ENCODE results near the gene FAM228A. TPM values are rescaled to one million over a fixed set of nuclear protein-coding genes. Genes with fewer than 3 reads are reported as not detected.

FAM228A gene
- total RNA-seq, 2 experiments from 2014 or later: not detected

DNA sequence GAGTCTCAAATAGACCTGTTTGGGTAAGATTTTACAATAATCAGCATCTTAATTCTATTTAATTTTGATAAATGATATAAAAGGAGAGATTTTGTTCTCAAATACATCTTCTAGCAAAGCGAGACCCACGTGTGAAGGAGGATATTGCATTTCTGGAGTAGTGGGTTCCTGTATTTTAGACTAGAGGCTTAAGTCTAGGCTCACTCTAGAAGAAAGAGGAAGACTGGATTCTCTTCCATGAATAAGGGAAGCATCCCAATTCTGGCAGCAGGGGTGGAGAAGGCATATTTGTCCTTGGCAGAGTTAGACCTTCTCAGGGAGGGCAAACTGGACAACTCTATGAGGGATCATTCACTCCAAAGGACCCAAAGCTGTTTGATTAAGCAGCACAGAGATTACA, 11.3 kb upstream of the FAM228A start:
- ChIA-PET CTCF (interaction anchor here (0.7 to 6.7 kb wide), 9 partner anchors 9 to 343 kb away, joined by 3 to 33 read pairs (median 3); partner anchors contain the start of genes ATAD2B and TP53I3), POLR2A (interaction anchor here (0.6 to 1.4 kb wide), 2 partner anchors 339 to 595 kb away, joined by 3 read pairs; no protein-coding TSS in a partner anchor)
- DNase-seq: no peak
- no peak for ATAC-seq
- Mint-ChIP-seq H3K36me3 (ENCODE audit: low read depth) (no peaks in the 10 kb centered on the region), H3K27ac (no peak overlapping the region), H3K9me3 (ENCODE audit: insufficient read depth) (no peaks in the 10 kb centered on the region), H3K4me1 (ENCODE audit: low read depth) (no peaks in the 10 kb centered on the region), H3K27me3 (ENCODE audit: low read depth) (peaks cover 5% of the 10 kb centered on the region), H3K4me3 (no peak overlapping the region)

DNA sequence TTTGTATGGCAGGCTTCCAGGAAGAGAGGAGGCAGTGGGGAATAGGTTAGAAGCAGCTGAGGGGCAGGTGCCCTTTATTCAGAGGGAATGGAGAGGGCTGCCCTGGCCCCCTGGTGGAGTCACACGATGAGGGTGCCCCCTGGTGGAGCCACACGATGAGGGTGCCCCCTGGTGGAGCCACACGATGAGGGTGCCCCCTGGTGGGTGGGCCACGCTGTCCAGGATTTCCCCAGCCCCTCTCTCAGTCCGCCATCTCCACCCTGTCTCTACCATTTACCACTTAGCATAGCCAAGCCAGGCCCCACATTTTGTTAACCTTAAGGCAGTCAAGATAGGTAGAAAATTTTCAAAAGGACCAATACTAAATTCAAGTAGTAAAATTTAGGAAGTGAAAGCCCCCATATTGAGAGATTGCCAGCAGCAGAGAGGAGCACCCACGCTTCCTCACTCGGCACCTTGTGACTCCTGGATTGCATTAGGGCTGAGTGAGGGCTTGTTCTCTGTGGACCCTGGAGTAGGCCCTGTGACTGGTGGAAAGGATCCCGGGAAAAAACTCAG, 10.4 kb upstream of the FAM228A start:
- no peaks in the 10 kb centered on the region for H3K36me3 Mint-ChIP-seq (ENCODE audit: low read depth)
- DNase-seq: peak; percentile 63
- peaks cover 5% of the 10 kb centered on the region for H3K27me3 Mint-ChIP-seq (ENCODE audit: low read depth)
- POLR2A ChIA-PET: interaction anchor here (0.6 to 1.4 kb wide), 2 partner anchors 340 to 596 kb away, joined by 3 read pairs; no protein-coding TSS in a partner anchor
- no peaks in the 10 kb centered on the region for H3K9me3 Mint-ChIP-seq (ENCODE audit: insufficient read depth)
- peak; percentile 88 for ATAC-seq
- CTCF ChIA-PET: interaction anchor here (0.8 to 6.7 kb wide), 8 partner anchors 9 to 343 kb away, joined by 3 to 33 read pairs (median 4); partner anchors contain the start of genes ATAD2B and TP53I3
- no peak overlapping the region for H3K27ac Mint-ChIP-seq
- H3K4me1 Mint-ChIP-seq (ENCODE audit: low read depth): no peaks in the 10 kb centered on the region
- no peak overlapping the region for H3K4me3 Mint-ChIP-seq

GRCh38 chr2:24169023-24169422, 5.8 kb upstream of the FAM228A start:
- ATAC-seq: no peak

DNA sequence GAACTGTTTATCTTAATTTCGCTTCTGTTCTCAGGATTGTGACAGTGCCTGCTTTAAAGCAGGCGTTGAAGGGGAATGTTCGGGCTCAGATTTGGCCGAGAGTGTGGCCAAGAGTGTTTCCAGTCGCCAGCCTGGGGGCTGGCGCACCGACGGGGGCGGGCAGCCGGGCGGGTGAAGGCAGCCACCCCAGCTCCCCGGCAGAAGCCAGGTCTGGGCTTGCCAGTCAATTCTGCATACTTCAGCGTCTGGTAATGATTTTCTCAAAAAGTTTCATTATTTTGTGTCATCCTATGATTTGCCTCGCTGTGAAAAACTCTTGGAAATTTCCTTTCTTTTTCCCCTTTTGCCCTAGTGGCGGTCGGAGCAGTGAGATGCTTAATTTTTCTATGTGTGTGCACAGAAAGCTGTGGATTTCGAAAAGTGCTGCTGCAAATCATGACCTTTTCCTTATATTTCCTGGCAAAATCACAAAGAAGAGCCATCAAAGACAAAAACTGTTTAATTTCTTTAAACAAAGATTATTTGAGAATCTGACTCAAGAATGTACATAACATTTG, 856 bp downstream of the FAM228A start:
- DNase-seq (no peak), ATAC-seq (no peak)
- Mint-ChIP-seq H3K9me3 (ENCODE audit: insufficient read depth) (no peaks in the 10 kb centered on the region), H3K27ac (no peak overlapping the region), H3K4me3 (no peak overlapping the region), H3K36me3 (ENCODE audit: low read depth) (no peaks in the 10 kb centered on the region), H3K27me3 (ENCODE audit: low read depth) (peaks cover 16% of the 10 kb centered on the region), H3K4me1 (ENCODE audit: low read depth) (peaks cover 12% of the 10 kb centered on the region)
- ChIA-PET POLR2A (no interaction called here), CTCF (interaction anchor here (0.7 kb wide), 1 partner anchor 234 kb away, joined by 3 read pairs; no protein-coding TSS in a partner anchor)

More at GRCh38 chr2:24169023-24169422, 5.8 kb upstream of the FAM228A start:
- H3K27me3 Mint-ChIP-seq (ENCODE audit: low read depth): peaks cover 11% of the 10 kb centered on the region
- ChIA-PET POLR2A (no interaction called here), CTCF (no interaction called here)
- no peaks in the 10 kb centered on the region for H3K36me3 Mint-ChIP-seq (ENCODE audit: low read depth)
- H3K4me1 Mint-ChIP-seq (ENCODE audit: low read depth): no peaks in the 10 kb centered on the region
- DNase-seq: no peak
- no peak overlapping the region for H3K27ac Mint-ChIP-seq
- H3K4me3 Mint-ChIP-seq: no peak overlapping the region
- no peaks in the 10 kb centered on the region for H3K9me3 Mint-ChIP-seq (ENCODE audit: insufficient read depth)

DNA sequence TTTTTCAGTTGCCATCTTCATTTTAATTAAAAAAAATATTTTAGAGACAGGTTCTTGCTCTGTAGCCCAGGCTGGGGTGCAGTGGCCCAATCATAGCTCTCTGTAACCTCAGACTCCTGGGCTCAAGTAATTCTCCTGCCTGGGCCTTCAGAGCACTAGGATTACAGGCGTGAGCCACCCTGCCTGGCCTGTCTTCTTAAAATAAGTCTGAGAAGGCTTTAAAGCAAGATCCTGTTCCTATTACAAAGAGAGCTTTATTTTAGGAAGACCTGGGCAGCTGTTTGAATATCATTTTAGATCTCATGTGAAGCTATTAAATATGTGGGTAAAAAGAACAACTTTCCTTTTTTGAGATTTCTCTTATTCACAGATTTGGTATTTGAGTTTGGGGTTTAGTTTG, 1.5 kb downstream of the FAM228A start:
- H3K4me1 Mint-ChIP-seq (ENCODE audit: low read depth): peaks cover 12% of the 10 kb centered on the region
- ATAC-seq: no peak
- POLR2A ChIA-PET: interaction anchor here (0.6 kb wide), 1 partner anchor 30 kb away, joined by 3 read pairs; no protein-coding TSS in a partner anchor
- H3K27me3 Mint-ChIP-seq (ENCODE audit: low read depth): peaks cover 16% of the 10 kb centered on the region
- H3K9me3 Mint-ChIP-seq (ENCODE audit: insufficient read depth): no peaks in the 10 kb centered on the region
- DNase-seq: no peak
- CTCF ChIA-PET: interaction anchor here (0.7 to 1.5 kb wide), 3 partner anchors 10 to 651 kb away, joined by 3 read pairs; no protein-coding TSS in a partner anchor
- no peak overlapping the region for H3K27ac Mint-ChIP-seq
- no peaks in the 10 kb centered on the region for H3K36me3 Mint-ChIP-seq (ENCODE audit: low read depth)
- no peak overlapping the region for H3K4me3 Mint-ChIP-seq

GRCh38 chr2:24179683-24180082, 4.8 kb downstream of the FAM228A start:
- ChIA-PET POLR2A (no interaction called here), CTCF (interaction anchor here (1.4 kb wide), 1 partner anchor 13 kb away, joined by 3 read pairs; no protein-coding TSS in a partner anchor)
- Mint-ChIP-seq H3K4me3 (no peak overlapping the region), H3K36me3 (ENCODE audit: low read depth) (no peaks in the 10 kb centered on the region), H3K27ac (no peak overlapping the region), H3K4me1 (ENCODE audit: low read depth) (peaks cover 12% of the 10 kb centered on the region), H3K9me3 (ENCODE audit: insufficient read depth) (no peaks in the 10 kb centered on the region), H3K27me3 (ENCODE audit: low read depth) (peaks cover 3% of the 10 kb centered on the region)
- ATAC-seq: no peak
- no peak for DNase-seq

- H3K4me1 Mint-ChIP-seq (ENCODE audit: low read depth): peaks cover 9% of the 10 kb centered on the region
- H3K27me3 Mint-ChIP-seq (ENCODE audit: low read depth): peaks cover 2% of the 10 kb centered on the region
- no peaks in the 10 kb centered on the region for H3K36me3 Mint-ChIP-seq (ENCODE audit: low read depth)
- POLR2A ChIA-PET: no interaction called here
- DNase-seq: no peak
- no peak overlapping the region for H3K27ac Mint-ChIP-seq
- ATAC-seq: no peak
- no peak overlapping the region for H3K4me3 Mint-ChIP-seq
- CTCF ChIA-PET: no interaction called here
- H3K9me3 Mint-ChIP-seq (ENCODE audit: insufficient read depth): no peaks in the 10 kb centered on the region
These were observed 7.0 kb downstream of the FAM228A start for GRCh38 chr2:24181849-24182248.

GRCh38 chr2:24182507-24182906, 7.7 kb downstream of the FAM228A start:
- Mint-ChIP-seq H3K27ac (no peak overlapping the region), H3K27me3 (ENCODE audit: low read depth) (peaks cover 8% of the 10 kb centered on the region), H3K9me3 (ENCODE audit: insufficient read depth) (no peaks in the 10 kb centered on the region), H3K4me1 (ENCODE audit: low read depth) (peaks cover 6% of the 10 kb centered on the region), H3K36me3 (ENCODE audit: low read depth) (no peaks in the 10 kb centered on the region), H3K4me3 (no peak overlapping the region)
- ATAC-seq (no peak), DNase-seq (no peak)
- ChIA-PET POLR2A (no interaction called here), CTCF (no interaction called here)

DNA sequence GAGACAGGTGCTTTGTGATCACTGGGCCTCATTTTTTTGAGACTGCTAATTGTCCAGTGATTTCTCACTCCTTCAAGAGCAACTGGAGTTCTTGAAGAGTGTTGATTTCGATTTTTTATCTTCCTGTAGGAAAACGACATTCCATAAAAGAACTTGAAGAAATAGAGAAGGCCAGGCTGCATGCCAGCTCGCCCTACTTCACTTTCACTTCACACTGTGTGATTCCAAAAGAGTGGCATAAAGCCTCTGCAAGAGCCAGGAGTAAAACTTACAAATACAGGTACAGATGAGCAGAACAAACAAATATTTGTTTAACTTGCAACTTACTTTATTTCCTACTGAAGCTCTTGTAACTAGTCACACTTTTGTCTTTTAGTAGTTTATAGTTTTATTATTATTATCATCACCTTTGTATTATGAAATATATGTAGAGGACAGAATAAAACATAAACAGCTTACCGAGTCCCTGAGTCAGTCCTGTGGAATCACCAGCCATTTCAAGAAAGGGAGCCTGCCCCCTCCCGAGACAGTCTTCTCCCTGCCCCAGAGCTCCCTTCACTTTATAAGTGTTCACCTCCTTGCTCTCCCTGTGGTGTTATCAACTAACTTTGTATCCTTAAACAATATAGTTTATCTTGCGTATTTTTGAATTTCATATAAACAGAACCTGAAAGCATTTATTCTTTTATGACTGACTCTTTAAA, 8.7 kb downstream of the FAM228A start:
- no peaks in the 10 kb centered on the region for H3K36me3 Mint-ChIP-seq (ENCODE audit: low read depth)
- no peak for ATAC-seq
- ChIA-PET CTCF (interaction anchor here (0.9 kb wide), 1 partner anchor 19 kb away, joined by 3 read pairs; no protein-coding TSS in a partner anchor), POLR2A (no interaction called here)
- no peak for DNase-seq
- H3K27ac Mint-ChIP-seq: no peak overlapping the region
- peaks cover 13% of the 10 kb centered on the region for H3K27me3 Mint-ChIP-seq (ENCODE audit: low read depth)
- H3K4me1 Mint-ChIP-seq (ENCODE audit: low read depth): peaks cover 6% of the 10 kb centered on the region
- H3K4me3 Mint-ChIP-seq: no peak overlapping the region
- no peaks in the 10 kb centered on the region for H3K9me3 Mint-ChIP-seq (ENCODE audit: insufficient read depth)

DNA sequence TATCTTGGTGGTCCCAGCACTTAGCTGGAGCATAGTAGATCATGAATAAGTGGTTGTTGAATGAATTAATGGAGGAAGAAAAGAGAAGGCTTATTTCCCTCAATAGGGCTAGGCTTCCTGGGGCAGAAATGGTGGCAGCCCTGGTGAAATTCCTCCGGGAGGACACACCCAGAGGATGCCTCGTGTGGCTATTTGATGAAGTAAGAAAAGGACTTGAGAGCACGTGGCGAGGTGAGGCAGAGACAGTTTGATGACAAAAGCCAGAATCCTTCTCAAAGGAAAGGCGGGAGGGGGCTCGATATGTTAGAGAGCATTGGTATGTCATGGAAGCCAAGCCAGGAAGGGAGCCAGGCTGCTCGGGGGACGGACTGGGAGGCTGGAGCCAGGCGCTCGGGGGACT, 14.7 kb downstream of the FAM228A start:
- CTCF ChIA-PET: no interaction called here
- no peaks in the 10 kb centered on the region for H3K36me3 Mint-ChIP-seq (ENCODE audit: low read depth)
- no peak overlapping the region for H3K4me3 Mint-ChIP-seq
- no peaks in the 10 kb centered on the region for H3K9me3 Mint-ChIP-seq (ENCODE audit: insufficient read depth)
- H3K27me3 Mint-ChIP-seq (ENCODE audit: low read depth): peaks cover 12% of the 10 kb centered on the region
- ATAC-seq: no peak
- H3K27ac Mint-ChIP-seq: no peak overlapping the region
- DNase-seq: no peak
- POLR2A ChIA-PET: no interaction called here
- H3K4me1 Mint-ChIP-seq (ENCODE audit: low read depth): no peaks in the 10 kb centered on the region

DNA sequence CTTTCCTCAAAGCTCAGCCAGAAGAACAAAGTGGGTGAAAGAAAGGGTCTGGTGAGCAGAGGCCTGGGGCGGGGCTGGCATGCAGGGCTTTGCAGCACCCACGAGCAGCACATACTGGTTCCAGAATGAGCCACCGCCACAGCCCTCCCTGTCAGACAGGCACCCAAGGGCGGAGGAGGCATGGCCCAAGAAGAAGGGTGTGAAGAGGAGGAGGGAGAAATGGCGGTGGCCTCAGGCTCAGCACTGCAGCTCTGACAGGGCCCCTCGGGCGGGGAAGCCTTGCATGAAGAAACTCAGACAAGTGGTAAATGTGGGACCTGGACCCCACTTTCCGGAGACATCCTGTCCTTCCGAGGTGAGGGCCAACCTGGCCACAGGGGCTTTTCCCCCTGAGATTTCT, 15.7 kb downstream of the FAM228A start:
- ChIA-PET POLR2A (interaction anchor here (0.7 to 0.9 kb wide), 2 partner anchors 10 to 1911 kb away, joined by 3 read pairs; no protein-coding TSS in a partner anchor), CTCF (no interaction called here)
- Mint-ChIP-seq H3K36me3 (ENCODE audit: low read depth) (no peaks in the 10 kb centered on the region), H3K4me3 (no peak overlapping the region), H3K27ac (no peak overlapping the region), H3K27me3 (ENCODE audit: low read depth) (peaks cover 12% of the 10 kb centered on the region), H3K4me1 (ENCODE audit: low read depth) (no peaks in the 10 kb centered on the region), H3K9me3 (ENCODE audit: insufficient read depth) (no peaks in the 10 kb centered on the region)
- DNase-seq (no peak), ATAC-seq (no peak)

DNA sequence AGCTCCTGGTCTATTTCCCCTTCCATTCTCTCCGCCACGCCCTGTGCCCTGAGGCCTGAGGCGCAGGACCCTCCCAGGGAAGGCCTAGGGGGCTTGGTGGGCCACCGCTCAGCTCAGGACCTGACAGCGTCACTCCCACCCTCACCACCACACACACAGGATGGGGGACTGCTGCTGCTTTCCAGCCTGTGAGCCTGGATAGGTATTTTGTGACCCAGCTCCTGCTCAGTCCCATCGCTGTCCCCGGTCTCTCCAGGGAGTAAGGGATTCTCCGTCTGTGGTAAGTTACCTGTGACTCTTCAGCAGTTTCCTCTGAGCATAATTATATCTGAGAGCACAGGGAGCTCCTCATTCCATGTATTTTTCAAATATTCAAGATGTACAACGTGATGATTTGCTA, 16.3 kb downstream of the FAM228A start:
- ChIA-PET CTCF (no interaction called here), POLR2A (interaction anchor here (0.9 kb wide), 1 partner anchor 10 kb away, joined by 3 read pairs; no protein-coding TSS in a partner anchor)

More for the DNA sequence above, 16.3 kb downstream of the FAM228A start:
- H3K4me3 Mint-ChIP-seq: no peak overlapping the region
- ATAC-seq (no peak), DNase-seq (no peak)
- no peaks in the 10 kb centered on the region for H3K4me1 Mint-ChIP-seq (ENCODE audit: low read depth)
- no peaks in the 10 kb centered on the region for H3K9me3 Mint-ChIP-seq (ENCODE audit: insufficient read depth)
- no peaks in the 10 kb centered on the region for H3K36me3 Mint-ChIP-seq (ENCODE audit: low read depth)
- H3K27me3 Mint-ChIP-seq (ENCODE audit: low read depth): peaks cover 12% of the 10 kb centered on the region
- no peak overlapping the region for H3K27ac Mint-ChIP-seq

All from activated CD8-positive, alpha-beta T cell treated with anti-CD3 and anti-CD28 coated beads, Interleukin-2, amount 10 ng/mL, durations not matched to agents 7 days and 5 days (primary cell).